ENCODE data around the gene ITGA11. TPM values are rescaled to one million over a fixed set of nuclear protein-coding genes. Genes with fewer than 3 reads are reported as not detected.

Gene ITGA11
- total RNA-seq, 1 donor from 2014 or later, result 0.28 TPM

GRCh38 chr15:68469162-68470048 is 37.4 kb upstream of the ITGA11 start:
- TF ChIP-seq, protein P1, sequence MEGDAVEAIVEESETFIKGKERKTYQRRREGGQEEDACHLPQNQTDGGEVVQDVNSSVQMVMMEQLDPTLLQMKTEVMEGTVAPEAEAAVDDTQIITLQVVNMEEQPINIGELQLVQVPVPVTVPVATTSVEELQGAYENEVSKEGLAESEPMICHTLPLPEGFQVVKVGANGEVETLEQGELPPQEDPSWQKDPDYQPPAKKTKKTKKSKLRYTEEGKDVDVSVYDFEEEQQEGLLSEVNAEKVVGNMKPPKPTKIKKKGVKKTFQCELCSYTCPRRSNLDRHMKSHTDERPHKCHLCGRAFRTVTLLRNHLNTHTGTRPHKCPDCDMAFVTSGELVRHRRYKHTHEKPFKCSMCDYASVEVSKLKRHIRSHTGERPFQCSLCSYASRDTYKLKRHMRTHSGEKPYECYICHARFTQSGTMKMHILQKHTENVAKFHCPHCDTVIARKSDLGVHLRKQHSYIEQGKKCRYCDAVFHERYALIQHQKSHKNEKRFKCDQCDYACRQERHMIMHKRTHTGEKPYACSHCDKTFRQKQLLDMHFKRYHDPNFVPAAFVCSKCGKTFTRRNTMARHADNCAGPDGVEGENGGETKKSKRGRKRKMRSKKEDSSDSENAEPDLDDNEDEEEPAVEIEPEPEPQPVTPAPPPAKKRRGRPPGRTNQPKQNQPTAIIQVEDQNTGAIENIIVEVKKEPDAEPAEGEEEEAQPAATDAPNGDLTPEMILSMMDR (IDR thresholded peaks at IDR 0.05; ENCODE audit: unreplicated experiment), result no peak
- H3K36me3 Mint-ChIP-seq (ENCODE audit: low read depth, unreplicated experiment), result no peaks in the 10 kb centered on the region
- no peak overlapping the region for H3K4me3 Mint-ChIP-seq (ENCODE audit: unreplicated experiment)
- peaks cover 2% of the 10 kb centered on the region for H3K27me3 Mint-ChIP-seq (ENCODE audit: unreplicated experiment)
- DNase-seq (ENCODE audit: low spot score), result no peak
- no peaks in the 10 kb centered on the region for H3K4me1 Mint-ChIP-seq (ENCODE audit: unreplicated experiment)
- no peaks in the 10 kb centered on the region for H3K9me3 Mint-ChIP-seq (ENCODE audit: unreplicated experiment)
- H3K27ac Mint-ChIP-seq (ENCODE audit: unreplicated experiment), result no peak overlapping the region

- Mint-ChIP-seq H3K4me3 (ENCODE audit: unreplicated experiment) (no peak overlapping the region), H3K27me3 (ENCODE audit: unreplicated experiment) (peaks cover 2% of the 10 kb centered on the region), H3K27ac (ENCODE audit: unreplicated experiment) (no peak overlapping the region), H3K4me1 (ENCODE audit: unreplicated experiment) (no peaks in the 10 kb centered on the region), H3K36me3 (ENCODE audit: low read depth, unreplicated experiment) (no peaks in the 10 kb centered on the region), H3K9me3 (ENCODE audit: unreplicated experiment) (no peaks in the 10 kb centered on the region)
- TF ChIP-seq, protein P1 (IDR thresholded peaks at IDR 0.05; ENCODE audit: unreplicated experiment), result no peak
- no peak for DNase-seq (ENCODE audit: low spot score)
These were observed 34.9 kb upstream of the ITGA11 start for GRCh38 chr15:68466876-68467275.

GRCh38 chr15:68465861-68466560 is 34.0 kb upstream of the ITGA11 start:
- TF ChIP-seq, protein P1 (IDR thresholded peaks at IDR 0.05; ENCODE audit: unreplicated experiment), result no peak
- no peaks in the 10 kb centered on the region for H3K36me3 Mint-ChIP-seq (ENCODE audit: low read depth, unreplicated experiment)
- no peak overlapping the region for H3K4me3 Mint-ChIP-seq (ENCODE audit: unreplicated experiment)
- no peak for DNase-seq (ENCODE audit: low spot score)
- no peaks in the 10 kb centered on the region for H3K4me1 Mint-ChIP-seq (ENCODE audit: unreplicated experiment)
- H3K27me3 Mint-ChIP-seq (ENCODE audit: unreplicated experiment), result peaks cover 2% of the 10 kb centered on the region
- H3K9me3 Mint-ChIP-seq (ENCODE audit: unreplicated experiment), result no peaks in the 10 kb centered on the region
- H3K27ac Mint-ChIP-seq (ENCODE audit: unreplicated experiment), result no peak overlapping the region

DNA sequence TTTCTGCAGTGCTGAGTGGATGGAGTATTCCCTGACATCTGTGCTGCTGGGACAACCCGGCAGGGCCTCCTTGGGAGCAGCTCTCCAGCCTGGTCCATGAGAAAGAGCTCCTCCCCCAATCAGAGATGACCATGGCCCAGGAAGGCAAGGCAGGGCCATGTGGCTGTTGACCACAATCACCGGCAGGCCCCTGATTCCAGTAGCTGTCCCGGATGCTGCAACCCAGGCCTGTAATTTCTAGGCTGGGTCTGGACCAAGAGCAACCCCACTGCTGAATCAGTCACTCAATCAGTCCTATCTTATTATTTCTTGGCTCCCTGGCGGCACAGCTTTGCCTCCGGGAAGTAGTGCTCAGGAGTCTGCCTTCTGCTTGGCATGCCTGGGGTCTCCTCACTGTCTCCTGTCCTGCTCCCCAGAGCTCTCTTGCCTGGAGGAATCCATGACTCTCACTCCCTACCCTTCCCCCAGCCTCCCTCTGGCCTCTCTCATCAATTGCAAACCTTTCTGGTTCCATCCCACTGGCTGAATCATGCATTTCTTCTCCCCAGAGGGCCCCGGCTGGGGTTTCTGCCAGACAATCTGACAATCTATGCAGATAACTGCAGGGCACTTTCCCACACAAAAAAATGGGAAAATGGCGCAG is 32.6 kb upstream of the ITGA11 start:
- no peak for DNase-seq (ENCODE audit: low spot score)
- no peaks in the 10 kb centered on the region for H3K36me3 Mint-ChIP-seq (ENCODE audit: low read depth, unreplicated experiment)
- TF ChIP-seq, protein P1 (IDR thresholded peaks at IDR 0.05; ENCODE audit: unreplicated experiment), result no peak
- H3K27ac Mint-ChIP-seq (ENCODE audit: unreplicated experiment), result no peak overlapping the region
- no peaks in the 10 kb centered on the region for H3K4me1 Mint-ChIP-seq (ENCODE audit: unreplicated experiment)
- peaks cover 2% of the 10 kb centered on the region for H3K27me3 Mint-ChIP-seq (ENCODE audit: unreplicated experiment)
- H3K4me3 Mint-ChIP-seq (ENCODE audit: unreplicated experiment), result no peak overlapping the region
- H3K9me3 Mint-ChIP-seq (ENCODE audit: unreplicated experiment), result no peaks in the 10 kb centered on the region

Measured in endothelial cell (in vitro differentiated cells).